Stimulated activated CD4-positive, alpha-beta T cell treated with anti-CD3 and anti-CD28 coated beads, TNF-alpha, amount 100 ng/mL, for 4 hours (primary cell): ENCODE measurements around the gene LIX1.
"Not testable (repeated sequence)": the region's sequence is repeated elsewhere in the genome, so short reads cannot be mapped to it uniquely, and the experiment has no call there.

Source experiments
- DNase-seq, 3 experiments: peaks; one replicate each; pipeline ENCODE4 v3.0.0-alpha.2; 2020; ENCODE audit warnings: low read depth in 3 of 3

LIX1 gene

DNA sequence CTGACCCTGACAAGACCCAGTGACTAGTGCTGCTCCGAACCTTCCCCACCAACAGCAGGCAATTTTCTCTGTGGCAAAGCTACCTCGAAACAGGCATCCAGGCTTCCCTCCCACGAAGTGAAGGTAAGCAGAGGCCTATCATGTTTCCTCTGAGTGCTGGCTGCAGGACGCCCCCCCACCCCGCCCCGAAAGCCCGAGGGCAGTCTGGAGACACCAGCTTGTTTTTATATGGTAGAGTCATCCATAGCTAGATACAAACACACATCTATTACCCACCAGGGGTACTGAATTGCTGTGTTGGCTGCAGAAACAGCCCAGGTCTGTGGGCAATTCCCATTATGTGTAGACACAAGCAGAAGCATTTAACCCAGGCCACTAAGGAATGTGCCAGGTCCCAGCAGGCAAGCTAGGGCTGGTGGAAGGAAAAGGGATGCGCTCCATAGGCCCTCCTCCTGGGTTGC lies 40.4 kb downstream of the LIX1 start:
- DNase-seq: no peak

DNA sequence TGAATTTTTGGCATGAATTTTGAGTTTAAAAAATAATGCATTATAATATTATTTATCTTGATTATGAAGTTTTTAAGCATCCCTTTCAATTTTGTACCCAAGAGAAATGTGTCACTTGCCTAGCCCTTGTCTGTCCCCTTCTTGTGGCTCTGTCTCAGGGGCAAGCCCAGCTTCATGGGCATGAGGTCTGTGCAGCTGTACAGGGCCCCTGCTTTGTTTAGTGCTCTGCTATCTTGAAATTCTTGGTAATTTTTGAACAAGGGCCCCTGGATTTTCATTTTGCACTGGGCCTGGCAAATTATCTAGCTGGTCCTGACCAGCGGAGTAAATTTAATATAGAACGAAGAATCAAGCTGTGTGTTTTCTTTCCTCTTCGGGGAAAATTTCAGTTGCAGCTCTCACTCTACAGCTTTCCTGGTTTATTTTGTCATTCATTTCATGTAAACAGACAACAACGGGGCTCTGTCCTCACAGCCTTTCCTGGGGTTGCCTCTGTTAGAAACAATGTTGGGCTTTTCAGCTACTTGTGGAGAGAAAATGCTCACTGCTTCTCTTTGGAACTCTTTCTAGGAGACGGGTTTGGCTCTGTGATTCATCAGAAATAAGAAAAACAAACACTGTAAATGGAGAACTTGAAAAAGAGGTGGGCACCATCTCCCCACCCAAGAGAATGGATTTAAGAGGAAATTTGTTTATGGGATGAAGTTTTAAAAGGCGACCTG lies 41.1 kb downstream of the LIX1 start:
- no peak for DNase-seq

GRCh38 chr5:97100476-97100875 lies 41.9 kb downstream of the LIX1 start:
- DNase-seq: no peak

- DNase-seq: no peak
Measured at GRCh38 chr5:97098922-97099321, 43.5 kb downstream of the LIX1 start.

- no peak for DNase-seq
Measured at GRCh38 chr5:97097326-97098230, 44.8 kb downstream of the LIX1 start.

- no peak for DNase-seq
Measured at GRCh38 chr5:97096846-97097245, 45.6 kb downstream of the LIX1 start.

DNA sequence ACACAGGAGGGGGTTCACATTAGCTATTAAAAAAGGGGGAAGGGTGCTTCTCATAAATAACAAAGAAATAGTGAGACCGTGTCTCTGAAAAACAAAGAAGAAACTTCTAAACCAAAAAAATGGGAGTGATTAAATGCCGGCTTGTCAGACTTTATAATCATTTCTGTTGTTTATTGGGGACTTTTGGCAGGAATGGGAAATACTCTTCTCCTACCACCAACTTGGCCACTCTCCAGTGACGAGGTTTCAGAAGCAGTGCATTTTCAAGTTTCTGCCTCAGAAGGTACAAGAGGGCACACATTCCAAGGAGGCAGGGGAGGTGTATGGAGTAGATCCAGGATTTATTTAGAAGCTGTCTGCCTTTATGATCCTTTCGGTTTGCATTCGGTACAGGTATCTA lies 46.2 kb downstream of the LIX1 start:
- DNase-seq: no peak

DNA sequence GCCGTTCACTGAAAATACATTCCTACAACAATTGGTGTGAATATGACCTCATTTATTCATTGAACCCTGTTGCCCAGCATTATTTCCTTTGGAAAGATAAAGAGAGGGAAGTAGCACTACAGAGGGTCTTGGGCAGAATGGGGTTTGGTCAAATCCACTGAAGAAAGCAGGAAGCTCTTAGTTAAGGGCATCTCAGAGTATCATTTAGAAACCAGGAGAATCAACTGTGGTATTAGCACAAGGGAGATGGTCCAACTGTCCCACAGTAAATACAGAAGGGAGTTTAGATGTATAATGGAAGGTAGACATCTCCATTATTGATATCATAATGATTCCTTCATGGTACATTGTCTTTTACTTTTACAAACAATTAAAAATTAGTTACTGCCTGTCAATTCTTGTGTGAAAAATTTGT lies 47.1 kb downstream of the LIX1 start:
- DNase-seq: no peak

GRCh38 chr5:97094579-97095317 lies 47.7 kb downstream of the LIX1 start:
- DNase-seq: no peak

DNA sequence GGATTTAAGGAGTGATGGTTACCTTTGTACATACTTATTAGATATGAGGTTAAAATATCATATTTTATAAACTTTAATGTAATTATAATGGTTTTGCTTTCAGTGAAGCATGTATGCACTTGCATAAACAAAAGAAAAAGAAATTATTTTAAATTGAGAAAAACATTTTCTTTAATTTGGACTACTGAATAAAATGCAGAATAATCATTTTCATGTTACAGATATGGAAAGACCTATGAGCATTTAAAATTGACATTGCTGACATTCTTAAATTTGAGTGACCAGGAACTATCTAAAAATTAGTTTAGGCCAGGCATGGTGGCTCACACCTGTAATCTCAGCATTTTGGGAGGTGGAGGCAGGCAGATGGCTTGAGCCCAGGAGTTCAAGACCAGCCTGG lies 49.2 kb downstream of the LIX1 start:
- DNase-seq: no peak

GRCh38 chr5:97090944-97091343 lies 51.5 kb downstream of the LIX1 start:
- DNase-seq: no peak

DNA sequence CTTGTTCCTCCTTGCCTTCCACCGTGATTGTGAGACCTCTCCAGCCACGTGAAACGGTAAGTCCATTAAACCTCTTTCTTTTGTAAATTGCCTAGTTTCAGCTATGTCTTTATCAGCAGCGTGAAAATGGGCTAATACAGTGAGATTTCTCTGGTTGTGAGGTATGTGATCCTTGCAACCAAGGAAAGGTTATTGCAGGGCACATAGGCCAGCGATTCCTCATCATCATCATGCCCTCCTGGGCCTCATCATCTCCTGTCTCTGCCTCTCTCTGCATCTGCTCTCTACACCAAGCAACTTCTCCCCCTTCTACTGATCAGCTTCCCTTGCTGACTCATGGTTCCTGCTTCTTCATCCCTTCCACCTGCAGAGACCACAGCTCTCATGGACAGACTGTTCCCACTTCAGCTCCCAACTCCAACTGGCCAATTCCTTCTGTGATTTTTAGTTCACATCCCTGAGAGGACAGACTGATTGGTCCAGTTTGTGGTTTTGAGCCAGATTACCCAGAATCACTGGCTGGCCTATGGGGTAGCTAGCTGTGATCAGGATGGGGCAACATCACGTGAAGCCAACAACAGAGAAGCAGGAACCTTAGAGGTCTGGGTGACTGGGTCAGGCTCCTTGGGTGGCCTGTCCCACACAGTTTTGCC lies 53.1 kb downstream of the LIX1 start:
- no peak for DNase-seq

- DNase-seq: no peak
Measured at GRCh38 chr5:97088774-97089148, 53.6 kb downstream of the LIX1 start.

DNA sequence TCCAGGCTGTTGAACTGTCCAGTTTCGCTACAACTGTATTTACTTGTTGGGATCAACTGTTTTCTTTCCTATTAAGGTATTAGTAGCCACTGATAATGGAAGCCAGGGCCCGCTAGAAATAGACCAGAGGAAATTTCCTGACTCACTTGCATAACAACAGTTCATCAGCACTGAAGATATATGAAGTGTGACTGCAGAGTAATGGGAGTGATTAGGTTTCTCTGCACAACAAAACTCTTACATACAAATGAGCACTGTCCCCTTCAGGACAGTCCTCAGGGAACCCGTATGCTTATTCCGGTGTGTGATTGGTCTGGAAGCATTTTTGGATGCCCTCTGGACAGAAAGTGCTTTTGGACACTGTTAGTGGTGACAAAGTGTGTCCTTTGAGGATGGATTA lies 55.3 kb downstream of the LIX1 start:
- DNase-seq: no peak

GRCh38 chr5:97085459-97086181 lies 56.8 kb downstream of the LIX1 start:
- no peak for DNase-seq

GRCh38 chr5:97084782-97085458 lies 57.5 kb downstream of the LIX1 start:
- DNase-seq: not testable (repeated sequence)

DNA sequence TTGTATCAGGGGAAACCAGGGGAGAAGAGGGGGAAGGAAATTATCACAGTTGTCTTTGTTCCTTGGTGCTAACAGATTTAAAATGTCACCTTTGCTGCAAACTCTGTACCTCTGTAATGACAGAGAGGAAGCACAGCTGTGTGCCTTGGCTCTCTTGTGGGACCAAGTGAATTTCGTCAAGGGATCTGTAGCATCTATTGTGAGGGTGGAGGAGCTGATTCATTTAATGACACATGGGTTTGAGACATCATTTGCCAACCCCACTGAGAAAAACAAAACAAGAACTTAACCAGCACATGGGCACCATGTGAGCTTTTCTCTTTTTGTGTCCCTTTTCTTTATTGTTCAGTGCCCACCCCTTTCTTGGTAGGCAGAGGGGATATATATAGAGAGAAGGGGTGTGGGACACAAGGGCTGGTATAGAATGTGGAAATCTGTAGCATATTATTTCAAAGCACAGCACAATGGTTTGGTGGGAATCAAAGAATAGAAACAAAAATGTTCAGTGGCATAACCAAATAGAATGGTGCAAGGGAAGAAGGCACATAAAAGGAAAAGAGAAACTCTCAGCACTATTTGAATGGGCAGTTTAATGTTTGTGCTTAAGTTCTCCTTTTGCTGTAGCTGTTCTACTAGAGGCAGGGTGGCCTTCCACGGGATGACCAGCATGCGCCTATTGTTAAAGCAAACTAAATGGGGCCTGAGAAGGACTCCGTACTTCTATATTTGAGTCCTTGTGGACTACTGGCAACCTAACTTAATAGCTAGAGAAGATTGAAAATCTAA lies 63.3 kb downstream of the LIX1 start:
- DNase-seq: no peak

GRCh38 chr5:97077246-97077645 lies 65.2 kb downstream of the LIX1 start:
- DNase-seq: no peak

DNA sequence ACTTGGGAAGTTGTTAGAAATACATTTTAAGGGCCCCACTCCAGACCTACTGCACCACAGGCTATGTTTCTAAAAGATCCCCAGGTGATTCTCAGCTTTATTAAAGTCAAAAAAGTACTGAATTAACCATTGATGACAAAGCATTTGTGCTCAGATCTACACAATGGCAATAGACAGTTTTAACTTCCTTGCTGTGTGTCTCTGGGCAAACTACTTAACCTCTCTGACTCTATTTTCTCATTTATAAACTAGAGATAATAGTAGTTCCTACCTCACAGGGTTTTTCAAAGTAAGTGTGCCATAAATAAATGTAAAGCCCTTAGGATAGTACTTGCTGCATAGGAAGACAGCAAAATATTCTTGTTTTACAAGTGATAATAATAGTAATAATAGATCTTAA lies 66.3 kb downstream of the LIX1 start:
- DNase-seq: no peak

DNA sequence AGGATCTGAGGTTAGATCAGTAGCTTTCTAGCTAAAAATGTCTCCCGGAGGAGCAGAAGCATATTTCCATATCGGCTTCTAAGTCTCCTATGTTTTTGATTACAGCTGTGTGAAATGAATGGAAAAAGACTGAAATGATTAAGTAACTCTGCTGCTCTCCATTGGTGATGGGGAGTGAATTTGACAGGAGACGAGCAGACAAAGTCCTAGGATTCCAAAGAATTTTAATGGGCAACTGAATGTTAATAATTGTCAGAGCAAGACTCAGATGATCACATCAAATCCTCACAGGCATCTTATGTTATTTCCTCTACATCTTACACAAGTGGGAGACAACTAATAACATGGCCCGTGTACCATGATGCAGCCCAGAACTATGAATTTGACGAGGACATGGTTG lies 66.8 kb downstream of the LIX1 start:
- DNase-seq: no peak
